HepG2 (cell line): Measurements from ENCODE around the gene SPIRE1. TPM values are rescaled to one million over a fixed set of nuclear protein-coding genes. Genes with fewer than 3 reads are reported as not detected.

ENCODE experiments used
- ATAC-seq: fragments of 200-7000 bp; cut with Tn5 transposase; 3 replicates; pipeline ENCODE4 v1.9.1; 2020; ENCODE audit warnings: mild to moderate bottlenecking, moderate library complexity
- BruUV-seq: library from RNA; stranded (reverse); fragments of 400-500 nt; replicated peaks from 2 replicates; lab custom pipeline; 2021; lab: Mats Ljungman, UMichigan
- CTCF ChIA-PET: fragments of 300-600 bp; formaldehyde crosslinking; extraction: SDS; loops from one replicate; lab custom pipeline; 2021; ENCODE audit warnings: low total read pairs, inconsistent platforms, low intra/inter-chr PET ratio; lab: Yijun Ruan, JAX
- POLR2A ChIA-PET: fragments of 350-600 bp; sonication (Branson Sonifier 250); formaldehyde crosslinking; loops from one replicate; lab custom pipeline; 2020; ENCODE audit warnings: antibody characterized with exemption, inconsistent platforms; lab: Yijun Ruan, JAX
- DNase-seq: peaks from one replicate; pipeline ENCODE4 v3.0.0-alpha.2; 2015; ENCODE audit warnings: low spot score
- FAIRE-seq: peaks from 3 replicates; lab custom pipeline; 2011; peaks lifted over from hg19 to GRCh38; lab: Jason Lieb, UNC
- H2AFZ ChIP-seq: one replicate; pipeline ENCODE4 v1.6.1; 2011; ENCODE audit warnings: low read length, inconsistent platforms
- H3K27ac ChIP-seq: fragments of 300-600 bp; 3 replicates; pipeline ENCODE4 v1.8.0; 2011; ENCODE audit warnings: mixed run types, mild to moderate bottlenecking, mixed read lengths, low read length, inconsistent platforms; ENCODE audit not compliant: insufficient read depth; ENCODE audit errors: extremely low read length
- H3K27me3 ChIP-seq, 2 experiments: fragments of 200-600 bp in 1 of 2; 2 replicates in 1 of 2; 3 replicates in 1 of 2; pipeline versions ENCODE4 v1.6.0 to v1.8.0; 2011; ENCODE audit warnings: low read length in 2 of 2, mild to moderate bottlenecking in 2 of 2, moderate library complexity in 2 of 2, inconsistent platforms in 1 of 2; ENCODE audit not compliant: insufficient read depth in 2 of 2, control insufficient read depth in 1 of 2
- H3K36me3 ChIP-seq, 2 experiments: fragments of 200-600 bp in 1 of 2; replicated peaks in 1 of 2; 2 replicates in 1 of 2; 3 replicates in 1 of 2; pipeline versions ENCODE4 v1.5.1 to v1.8.0; 2011; ENCODE audit warnings: low read length in 2 of 2, inconsistent platforms in 1 of 2; ENCODE audit not compliant: insufficient read depth in 2 of 2, control insufficient read depth in 1 of 2
- H3K4me1 ChIP-seq: 2 replicates; pipeline ENCODE4 v1.5.1; 2012; ENCODE audit warnings: low read length, inconsistent platforms; ENCODE audit not compliant: insufficient read depth
- H3K4me2 ChIP-seq: 2 replicates; pipeline ENCODE4 v1.6.0; 2011; ENCODE audit warnings: low read depth, low read length, inconsistent platforms
- H3K4me3 ChIP-seq, 3 experiments: fragments of 200-600 bp in 1 of 3; sonication (generic), shearing (Covaris generic) in 1 of 3; replicated peaks in 1 of 3; 2 replicates each; pipeline ENCODE4 v1.5.1; 2011 to 2016; ENCODE audit warnings: low read length in 3 of 3, inconsistent platforms in 2 of 3, low read depth in 2 of 3, mild to moderate bottlenecking in 2 of 3, control low read depth in 1 of 3, mixed read lengths in 1 of 3; ENCODE audit not compliant: insufficient read depth in 1 of 3
- H3K79me2 ChIP-seq: one replicate; pipeline ENCODE4 v1.6.1; 2011; ENCODE audit warnings: low read length, inconsistent platforms; ENCODE audit not compliant: insufficient read depth
- H3K9ac ChIP-seq: 2 replicates; pipeline ENCODE4 v1.6.0; 2011; ENCODE audit warnings: mild to moderate bottlenecking, low read depth, low read length, inconsistent platforms; ENCODE audit not compliant: insufficient read depth
- H3K9me3 ChIP-seq: 2 replicates; pipeline ENCODE4 v1.5.1; 2012; ENCODE audit warnings: mild to moderate bottlenecking, low read length
- H4K20me1 ChIP-seq: 2 replicates; pipeline ENCODE4 v1.6.0; 2011; ENCODE audit warnings: inconsistent platforms, mild to moderate bottlenecking, low read length, moderate library complexity; ENCODE audit not compliant: insufficient read depth
- ATF6 ChIP-seq: sonication (generic); formaldehyde crosslinking; conservative IDR thresholded peaks from 2 replicates; pipeline ENCODE4 v1.4.0; 2020; ENCODE audit warnings: missing genetic modification reagents
- CEBPB ChIP-seq: IDR thresholded peaks from 2 replicates; pipeline ENCODE4 v1.6.1; 2011; ENCODE audit warnings: low read depth, low read length, improper control_type of control experiment, borderline replicate concordance
- FOXO4 ChIP-seq: sonication (generic); formaldehyde crosslinking; conservative IDR thresholded peaks from 2 replicates; pipeline ENCODE4 v1.8.1; 2023; ENCODE audit warnings: missing genetic modification reagents
- HNF4A ChIP-seq: sonication (generic); formaldehyde crosslinking; IDR thresholded peaks from 2 replicates; pipeline ENCODE4 v1.4.0; 2020; ENCODE audit warnings: missing genetic modification reagents
- KDM5A ChIP-seq: fragments of 200-600 bp; sonication (generic); IDR thresholded peaks from 2 replicates; pipeline ENCODE4 v1.7.0; 2018; ENCODE audit warnings: antibody characterized with exemption, mild to moderate bottlenecking, low read length, borderline replicate concordance
- LBX2 ChIP-seq: sonication (generic); formaldehyde crosslinking; IDR thresholded peaks from 2 replicates; pipeline ENCODE4 v1.5.0; 2020; ENCODE audit warnings: missing genetic modification reagents, mild to moderate bottlenecking, borderline replicate concordance
- MED1 ChIP-seq: sonication (generic); formaldehyde crosslinking; IDR thresholded peaks from 2 replicates; pipeline ENCODE4 v1.4.0; 2020; ENCODE audit warnings: missing genetic modification reagents
- MED8 ChIP-seq: sonication (generic); formaldehyde crosslinking; IDR thresholded peaks from 2 replicates; pipeline ENCODE4 v1.8.1; 2023; ENCODE audit warnings: mild to moderate bottlenecking, missing genetic modification reagents; ENCODE audit not compliant: insufficient replicate concordance
- NR2F6 ChIP-seq, 2 experiments: IDR thresholded peaks; 2 replicates each; pipeline ENCODE4 v1.6.1; 2016; ENCODE audit warnings: antibody characterized with exemption in 1 of 2, mild to moderate bottlenecking in 1 of 2
- RAD51 ChIP-seq: fragments of 450-650 bp; IDR thresholded peaks from 2 replicates; pipeline ENCODE4 v1.6.1; 2016; ENCODE audit warnings: borderline replicate concordance
- TEAD3 ChIP-seq: optimal IDR thresholded peaks from 2 replicates; pipeline ENCODE3; 2016; ENCODE audit warnings: borderline replicate concordance
- ZFP36L2 ChIP-seq: sonication (generic); formaldehyde crosslinking; IDR thresholded peaks from 2 replicates; pipeline ENCODE4 v1.4.0; 2020; ENCODE audit warnings: missing genetic modification reagents
- ZFY ChIP-seq: sonication (generic); formaldehyde crosslinking; IDR thresholded peaks from 2 replicates; pipeline ENCODE4 v1.4.0; 2020; ENCODE audit warnings: missing genetic modification reagents
- ZNF276 ChIP-seq: sonication (generic); formaldehyde crosslinking; IDR thresholded peaks from 2 replicates; pipeline ENCODE4 v1.4.0; 2020; ENCODE audit warnings: mild to moderate bottlenecking, low read depth, missing genetic modification reagents
- ZNF747 ChIP-seq: sonication (generic); formaldehyde crosslinking; IDR thresholded peaks from 2 replicates; pipeline ENCODE4 v1.8.1; 2023; ENCODE audit warnings: missing genetic modification reagents, mild to moderate bottlenecking, borderline replicate concordance
- WGBS: methylation state at CpG from one replicate; pipeline ENCODE4 v1.1.6; 2017; ENCODE audit warnings: low lambda C conversion rate; 5-methylcytosine and 5-hydroxymethylcytosine counted together
- in situ Hi-C: cut with HindIII; loops from 2 replicates; pipeline ENCODE4 v1.10.0; 2017; ENCODE audit warnings: low pct_unique_long_range_greater_than_20kb; ENCODE audit not compliant: extremely low pct_ligation_motif_present
- intact Hi-C: fragments of 100-400 bp; cut with micrococcal nuclease; formaldehyde crosslinking; loops from one replicate; pipeline ENCODE4 v1.10.0; 2022; ENCODE audit not compliant: unreplicated experiment
- polyA plus RNA-seq, 8 experiments: library from polyadenylated mRNA; depleted of rRNA in 3 of 8; stranded (reverse) in 7 of 8; unstranded in 1 of 8; fragments of >200 nt; fragmentation: Illumina TruSeq in 4 of 8; extraction: Trizol in 4 of 8; gene quantifications; 2 replicates each; pipeline versions ENCODE4 v1.2.1 to v1.2.3, GENCODE V29; 2011 to 2016; ENCODE audit warnings: low read depth in 4 of 8, missing spikeins in 1 of 8, mixed read lengths in 1 of 8; ENCODE audit not compliant: insufficient read depth in 1 of 8
- total RNA-seq, 5 experiments: library from RNA; depleted of rRNA; stranded (reverse); fragments of >200 nt; fragmentation: Illumina TruSeq; extraction: Trizol; gene quantifications; 2 replicates each; pipeline ENCODE4 v1.2.3, GENCODE V29; 2016; ENCODE audit warnings: low read depth in 1 of 5
- TF ChIP-seq, protein P1 (sequence below), 2 experiments: fragments of 450-650 bp in 1 of 2; sonication (generic) in 1 of 2; formaldehyde crosslinking; IDR thresholded peaks; 2 replicates each; pipeline versions ENCODE4 v1.5.0 to v1.8.0; 2020 to 2022; ENCODE audit warnings: mild to moderate bottlenecking in 1 of 2, missing genetic modification reagents in 1 of 2
- TF ChIP-seq, protein P2 (sequence below): sonication (generic); formaldehyde crosslinking; IDR thresholded peaks from 2 replicates; pipeline ENCODE4 v1.4.0; 2020; ENCODE audit warnings: missing genetic modification reagents, mild to moderate bottlenecking, borderline replicate concordance

SPIRE1 gene
- total and polyA plus RNA-seq, 2 of the 13 experiments (the other 11 are each of a cell fraction or from before 2014, with no cell fraction given), result 9.9 to 21.3 TPM

DNA sequence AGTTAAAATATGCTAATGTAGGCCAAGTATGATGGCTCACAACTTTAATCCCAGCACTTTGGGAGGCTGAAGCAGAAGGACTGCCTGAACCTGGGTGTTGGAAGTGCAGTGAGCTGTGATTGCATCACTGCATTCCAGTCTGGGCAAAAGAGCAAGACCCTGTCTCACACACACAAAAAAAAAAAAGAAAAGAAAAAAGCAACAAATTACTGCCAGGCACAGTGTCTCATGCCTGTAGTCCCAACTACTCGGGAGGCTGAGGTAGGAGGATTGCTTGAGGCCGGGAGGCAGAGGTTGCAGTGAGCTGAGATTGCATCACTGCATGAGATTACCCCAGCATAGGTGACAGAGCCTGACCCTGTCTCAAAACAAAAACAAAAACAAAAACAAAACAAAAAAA, 139.6 kb downstream of the SPIRE1 start:
- 84% methylated on average over 2 of the region's 2 CpGs for WGBS
- FAIRE-seq (peak; percentile 50), DNase-seq (peak; percentile 23), ATAC-seq (peak; percentile 55)
- Histone ChIP-seq H4K20me1 (no peaks in the 10 kb centered on the region), H3K9me3 (no peaks in the 10 kb centered on the region), H3K4me3 (no peak overlapping the region), H3K36me3 (no peaks in the 10 kb centered on the region), H3K79me2 (no peaks in the 10 kb centered on the region), H3K9ac (no peak overlapping the region), H3K27ac (no peak overlapping the region), H2AFZ (no peak overlapping the region), H3K4me1 (peaks cover 7% of the 10 kb centered on the region; the same call in 1 of the 2 replicates), H3K27me3 (no peaks in the 10 kb centered on the region), H3K4me2 (no peak overlapping the region)
- in situ Hi-C loops, result no loop called here
- ChIA-PET POLR2A (no interaction called here), CTCF (no interaction called here)
- intact Hi-C loops, result no loop called here
- BruUV-seq, result no TSS peak
- TF ChIP-seq, protein P1, sequence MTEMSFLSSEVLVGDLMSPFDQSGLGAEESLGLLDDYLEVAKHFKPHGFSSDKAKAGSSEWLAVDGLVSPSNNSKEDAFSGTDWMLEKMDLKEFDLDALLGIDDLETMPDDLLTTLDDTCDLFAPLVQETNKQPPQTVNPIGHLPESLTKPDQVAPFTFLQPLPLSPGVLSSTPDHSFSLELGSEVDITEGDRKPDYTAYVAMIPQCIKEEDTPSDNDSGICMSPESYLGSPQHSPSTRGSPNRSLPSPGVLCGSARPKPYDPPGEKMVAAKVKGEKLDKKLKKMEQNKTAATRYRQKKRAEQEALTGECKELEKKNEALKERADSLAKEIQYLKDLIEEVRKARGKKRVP (CRISPR knock-in tag; IDR thresholded peaks at IDR 0.05), result peak in 1 of 2 experiments; percentile 71; a peak in 1 of 4 replicates
- TF ChIP-seq FOXO4 (CRISPR knock-in tag), result no peak
- no peak for TF ChIP-seq RAD51
- peak; percentile 15; the same call in 1 of the 2 replicates for TF ChIP-seq HNF4A
- TF ChIP-seq CEBPB, result peak; percentile 91
- TF ChIP-seq MED8 (CRISPR knock-in tag), result no peak
- TF ChIP-seq LBX2 (CRISPR knock-in tag), result no peak
- no peak for TF ChIP-seq ZFY (CRISPR knock-in tag)
- TF ChIP-seq KDM5A, result no peak
- TF ChIP-seq ZNF747 (CRISPR knock-in tag), result no peak
- TF ChIP-seq ZNF276 (CRISPR knock-in tag), result no peak
- no peak for TF ChIP-seq ATF6 (CRISPR knock-in tag)
- peak; percentile 26; the same call in 1 of the 2 replicates for TF ChIP-seq MED1 (CRISPR knock-in tag)
- peak; percentile 90 for TF ChIP-seq TEAD3 (CRISPR knock-in tag)
- TF ChIP-seq, protein P2, sequence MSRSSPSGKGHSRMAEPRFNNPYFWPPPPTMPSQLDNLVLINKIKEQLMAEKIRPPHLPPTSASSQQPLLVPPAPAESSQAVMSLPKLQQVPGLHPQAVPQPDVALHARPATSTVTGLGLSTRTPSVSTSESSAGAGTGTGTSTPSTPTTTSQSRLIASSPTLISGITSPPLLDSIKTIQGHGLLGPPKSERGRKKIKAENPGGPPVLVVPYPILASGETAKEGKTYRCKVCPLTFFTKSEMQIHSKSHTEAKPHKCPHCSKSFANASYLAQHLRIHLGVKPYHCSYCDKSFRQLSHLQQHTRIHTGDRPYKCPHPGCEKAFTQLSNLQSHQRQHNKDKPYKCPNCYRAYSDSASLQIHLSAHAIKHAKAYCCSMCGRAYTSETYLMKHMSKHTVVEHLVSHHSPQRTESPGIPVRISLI (CRISPR knock-in tag), result peak; percentile 84; the same call in 1 of the 2 replicates
- no peak for TF ChIP-seq NR2F6 (IDR thresholded peaks at IDR 0.05)
- peak; percentile 42; the same call in 1 of the 2 replicates for TF ChIP-seq NR2F6 (CRISPR knock-in tag; IDR thresholded peaks at IDR 0.05)
- TF ChIP-seq ZFP36L2 (CRISPR knock-in tag), result no peak
